NCI-H1930 (cell line): Measurements from ENCODE around the gene SAMD14.

Experiments
- DNase-seq, 2 experiments: peaks; one replicate each; lab custom pipeline; 2025; lab: John Stamatoyannopoulos, UW

The SAMD14 gene

DNA sequence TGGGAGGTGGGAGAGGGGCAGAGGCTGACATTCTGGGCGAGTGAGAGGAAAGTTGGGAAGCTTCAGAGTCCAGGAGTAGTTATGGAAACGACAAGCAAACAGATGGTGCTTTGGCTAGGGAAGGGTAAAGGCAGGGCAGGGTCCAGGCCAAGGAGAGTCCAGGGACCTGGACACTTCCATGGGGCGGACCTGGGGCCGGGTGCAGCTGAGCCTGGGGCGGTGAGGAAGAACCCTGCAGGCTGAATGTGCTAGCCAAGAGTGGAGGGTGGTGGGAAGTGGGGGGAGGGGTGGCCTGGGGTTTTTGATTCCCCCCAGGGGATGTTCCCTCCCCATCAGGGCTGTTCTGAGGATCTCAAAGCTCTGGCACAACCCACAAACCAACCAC, 17.9 kb upstream of the SAMD14 start:
- DNase-seq = no peak

- no peak for DNase-seq
These were observed 17.1 kb upstream of the SAMD14 start for GRCh38 chr17:50146927-50147665.

DNA sequence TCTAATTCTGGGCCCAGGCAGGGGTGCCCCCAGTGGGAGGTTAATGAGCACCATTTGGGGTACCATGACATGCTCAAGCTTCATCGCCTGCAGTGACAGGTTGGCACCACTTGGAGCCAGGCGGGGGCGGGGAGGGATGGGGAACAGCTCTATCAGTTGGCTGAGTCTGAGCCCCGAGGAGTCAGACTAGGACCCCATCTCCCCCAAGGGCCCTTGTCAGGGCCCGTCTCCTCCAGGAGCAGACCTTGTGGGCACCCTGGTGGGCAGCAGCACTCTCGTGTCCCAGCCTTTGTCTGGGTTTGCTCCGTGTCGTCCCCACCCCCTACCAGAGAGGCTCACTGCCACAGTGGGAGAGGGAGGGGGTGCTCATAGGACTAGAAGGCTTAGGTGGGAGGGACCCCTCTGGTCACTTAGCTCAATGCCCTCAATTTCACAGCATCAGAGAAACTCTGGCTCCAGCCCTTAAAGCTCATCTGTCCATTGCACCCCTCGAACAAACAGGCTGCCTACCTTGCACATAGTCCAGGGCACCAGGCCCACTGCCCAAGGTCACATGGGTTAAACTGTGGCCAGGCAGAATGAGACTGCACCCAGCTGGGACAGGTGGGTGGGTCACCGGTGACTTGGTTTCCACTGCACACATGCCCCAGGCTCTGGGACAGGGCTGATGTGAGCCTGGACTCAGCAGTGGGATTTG, 16.4 kb upstream of the SAMD14 start:
- DNase-seq = no peak

DNA sequence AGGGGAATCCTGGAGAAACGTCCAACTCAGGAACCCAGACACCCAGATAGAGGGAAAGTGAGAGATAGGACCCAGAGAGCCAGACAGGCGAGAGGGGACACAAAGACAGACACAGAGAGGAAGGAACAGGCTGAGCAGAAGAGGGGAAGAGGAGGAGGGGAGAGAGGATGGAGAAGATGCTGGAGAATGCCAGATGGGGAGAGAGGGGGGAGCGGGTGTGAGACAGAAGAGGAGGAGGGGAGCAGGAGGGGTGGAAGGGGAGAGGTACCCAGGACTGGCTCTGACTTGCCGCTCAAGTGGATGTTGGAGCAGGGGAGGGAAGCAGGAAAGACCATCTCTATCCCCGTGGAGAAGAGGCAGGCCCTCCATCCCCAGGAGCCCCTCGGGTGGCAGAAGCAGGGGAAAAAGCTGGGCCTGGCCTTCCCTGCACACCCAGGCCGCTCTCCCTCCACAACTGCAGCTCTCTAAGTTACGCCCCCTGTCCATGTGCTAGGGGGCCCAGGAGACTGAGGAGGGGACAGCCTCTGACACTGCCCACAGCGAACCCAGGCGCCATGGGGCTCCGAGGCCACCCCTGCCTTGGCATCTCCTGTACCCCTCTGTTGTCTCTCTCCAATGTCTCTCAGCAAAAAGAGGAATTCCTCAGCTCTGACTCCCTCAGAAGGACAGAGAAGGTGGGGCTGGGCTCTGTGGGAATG, 15.7 kb upstream of the SAMD14 start:
- no peak for DNase-seq

DNA sequence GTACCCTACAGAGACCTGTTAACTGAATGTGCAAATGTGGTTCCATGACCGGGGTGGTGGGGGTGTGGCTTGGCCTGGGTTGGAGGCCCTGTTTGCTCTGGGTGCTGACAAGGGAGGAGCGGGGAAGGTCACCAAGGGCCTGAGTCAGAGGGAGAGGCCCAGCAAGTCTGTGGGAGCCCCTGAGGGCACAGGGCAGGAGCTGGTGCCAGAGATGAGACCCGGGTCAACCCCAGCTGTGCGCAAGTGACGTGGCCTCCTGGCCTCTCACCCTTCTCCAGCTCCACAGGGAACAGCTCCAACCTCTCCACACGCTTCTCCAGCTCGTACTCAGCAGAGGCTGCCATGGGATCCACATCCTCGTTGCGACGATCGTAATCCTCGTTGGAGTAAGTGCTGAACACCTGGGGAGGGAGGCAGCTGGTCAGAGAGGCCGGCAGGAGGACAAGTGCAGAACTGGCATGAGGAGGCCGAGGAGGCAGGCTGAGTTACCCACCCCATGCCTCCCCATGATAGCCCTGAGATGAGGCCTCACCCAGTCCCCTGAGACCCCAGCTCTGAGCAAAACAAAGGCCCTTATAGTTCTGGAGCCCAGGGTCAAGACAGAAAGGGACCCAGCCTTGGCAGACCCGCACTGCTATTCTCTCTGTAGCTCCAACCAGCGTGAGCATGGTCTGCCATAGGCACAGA, 15.0 kb upstream of the SAMD14 start:
- DNase-seq = no peak

DNA sequence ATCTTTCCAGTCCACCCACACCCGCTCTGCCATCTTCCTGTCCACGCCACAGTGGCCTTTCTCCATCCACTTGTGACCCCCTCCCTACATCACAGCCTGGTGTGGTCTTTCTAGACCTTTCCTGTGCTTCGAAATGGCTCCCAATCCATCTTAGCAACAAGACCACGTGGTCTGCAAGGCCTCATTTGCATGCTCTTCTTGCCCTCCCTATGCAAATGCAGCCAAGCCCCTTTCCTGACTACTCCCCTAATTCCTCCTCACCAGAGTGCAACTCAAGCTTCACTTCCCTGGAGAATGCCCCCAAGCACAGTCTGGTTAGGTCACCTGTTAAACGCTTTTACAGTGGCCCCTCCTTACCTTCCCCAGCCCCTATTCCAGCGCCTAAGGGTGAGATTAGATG, 14.4 kb upstream of the SAMD14 start:
- no peak for DNase-seq

DNA sequence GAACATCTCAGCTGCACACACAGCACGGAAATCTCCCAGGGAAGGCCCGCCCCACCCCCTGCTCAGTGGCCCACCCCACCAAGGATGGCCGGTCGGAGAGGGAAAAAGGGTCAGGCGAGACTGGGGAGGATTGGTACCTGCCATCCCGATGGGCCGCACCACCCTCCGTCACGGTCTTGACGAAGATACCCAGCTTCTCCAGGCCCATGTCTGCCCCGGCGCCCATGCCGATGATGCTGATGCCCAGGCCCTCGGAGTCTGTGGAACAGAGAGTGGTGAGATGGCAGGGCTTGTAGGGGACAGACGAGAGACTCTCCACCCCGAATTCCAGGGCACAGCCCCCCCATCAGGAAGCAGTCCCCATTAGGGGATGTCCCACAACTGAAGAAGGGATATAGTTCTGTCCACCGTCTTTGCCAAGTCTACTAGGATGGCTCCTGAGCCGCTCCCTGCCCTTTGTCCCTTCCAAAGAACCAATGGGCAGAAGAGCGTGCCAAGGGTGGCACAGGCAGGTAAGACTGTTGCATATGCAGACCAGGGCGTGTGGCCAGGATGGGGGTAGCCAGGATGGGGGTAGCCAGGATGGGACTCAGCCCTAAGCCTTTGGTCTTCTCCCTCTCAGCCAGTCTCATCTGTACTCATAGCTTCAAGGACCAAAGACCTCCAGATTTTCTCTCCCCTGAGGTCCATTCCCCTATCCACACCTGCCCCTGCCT, 13.7 kb upstream of the SAMD14 start:
- no peak for DNase-seq

GRCh38 chr17:50141745-50142110, 11.8 kb upstream of the SAMD14 start:
- DNase-seq = no peak

DNA sequence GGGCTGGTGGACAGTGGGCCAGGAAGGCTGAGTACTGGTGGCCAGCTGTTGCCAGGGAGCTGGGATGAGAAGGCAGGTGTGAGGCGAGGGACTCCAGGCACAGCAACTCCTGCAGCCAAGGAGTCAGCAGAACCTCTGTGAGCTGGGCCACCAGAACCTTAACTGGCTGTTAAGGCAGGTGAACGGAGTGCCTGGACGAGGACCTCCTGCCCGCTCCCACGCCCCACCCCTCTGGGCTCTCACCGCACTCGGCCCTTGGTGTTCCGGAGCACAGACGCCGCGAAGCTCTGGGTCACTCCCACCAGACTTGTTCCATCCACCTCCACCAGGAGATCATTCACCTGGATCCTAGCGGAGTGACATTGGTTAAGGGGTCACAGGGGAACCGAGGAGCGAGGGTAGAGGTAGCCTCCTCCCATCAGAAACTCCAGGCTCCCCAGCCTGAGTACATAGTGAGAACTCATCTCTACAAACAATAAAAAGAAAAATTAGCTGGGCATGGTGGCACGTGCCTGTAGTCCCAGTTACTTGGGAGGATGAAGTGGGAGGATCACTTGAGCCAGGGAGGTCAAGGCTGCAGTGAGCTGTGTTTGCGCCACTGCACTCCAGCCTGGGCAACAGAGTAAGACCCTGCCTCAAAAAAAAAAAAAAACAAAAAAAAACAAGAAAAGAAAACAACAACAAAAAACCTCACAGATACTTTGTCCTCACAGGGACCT, 11.2 kb upstream of the SAMD14 start:
- DNase-seq = no peak

GRCh38 chr17:50139950-50140885, 10.3 kb upstream of the SAMD14 start:
- peak in 1 of 2 experiments; percentile 23 for DNase-seq

DNA sequence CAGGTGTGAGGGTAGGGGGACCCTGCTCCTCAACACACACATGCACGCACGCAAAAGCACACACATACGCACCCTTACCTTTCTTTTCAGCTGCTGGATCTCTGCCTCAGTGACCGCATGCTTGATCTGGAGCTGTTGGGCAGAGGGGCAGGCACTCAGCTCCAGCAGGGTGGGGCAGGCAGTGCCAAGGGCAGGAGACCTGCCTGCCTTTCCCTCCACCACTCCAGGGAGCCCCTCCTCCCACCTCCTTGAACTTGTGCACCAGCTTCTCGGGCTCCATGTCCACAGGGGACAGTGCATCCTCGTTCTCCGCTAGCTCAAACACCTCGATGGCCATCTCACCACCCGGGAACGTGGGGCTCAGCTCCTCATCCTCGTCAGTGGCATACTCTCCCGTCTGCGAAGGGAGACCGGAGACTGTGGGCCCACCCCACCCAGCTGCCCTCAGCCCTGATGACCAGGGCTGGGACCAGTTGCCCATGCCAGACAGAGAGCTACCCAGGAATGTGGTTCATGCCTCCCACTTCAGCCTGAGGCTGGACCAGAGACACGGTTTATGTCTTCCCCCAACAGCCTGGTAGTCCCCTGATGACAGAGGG, 9.3 kb upstream of the SAMD14 start:
- DNase-seq = no peak

GRCh38 chr17:50137042-50137441, 7.1 kb upstream of the SAMD14 start:
- no peak for DNase-seq

- no peak for DNase-seq
These were observed 6.2 kb upstream of the SAMD14 start for GRCh38 chr17:50136096-50136687.

DNA sequence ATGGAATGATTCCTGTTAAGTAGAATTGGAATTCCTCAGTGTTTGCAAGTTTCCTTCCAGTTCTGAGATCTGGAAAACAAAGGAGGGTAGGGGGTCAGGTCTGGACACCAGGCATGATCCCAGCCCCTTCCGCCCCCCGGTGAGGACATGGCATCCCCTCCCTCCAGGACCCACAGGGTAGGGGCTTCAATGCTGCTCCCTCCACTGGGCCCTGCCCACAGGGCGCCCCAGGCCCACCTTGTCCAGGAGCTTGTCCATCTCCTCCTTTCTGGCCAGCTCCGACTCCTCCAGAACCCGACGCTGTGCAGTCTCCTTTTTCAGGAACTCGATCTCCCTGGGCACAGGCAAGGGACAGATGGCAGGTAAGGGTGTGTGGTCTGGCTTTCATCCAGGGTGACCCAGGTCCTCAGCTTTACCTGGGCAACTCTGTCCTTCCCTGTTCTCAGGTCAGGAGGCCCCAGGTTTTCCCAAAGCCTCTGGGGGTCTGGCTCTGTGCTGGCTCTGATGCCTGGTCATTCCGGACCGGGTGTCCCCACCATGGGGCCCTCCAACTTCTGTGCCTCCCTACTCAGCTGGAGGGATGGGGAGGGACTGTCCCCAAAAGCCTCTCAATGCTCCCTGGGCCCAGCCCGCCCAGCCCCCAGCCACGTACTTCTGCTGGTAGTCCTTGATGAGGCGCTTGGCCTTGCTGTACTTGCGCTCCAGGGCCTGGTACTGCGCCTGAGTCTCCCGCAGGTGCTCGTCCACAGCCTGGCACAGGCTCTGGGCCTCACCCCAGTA, 5.5 kb upstream of the SAMD14 start:
- no peak for DNase-seq

- DNase-seq = no peak
These were observed 4.5 kb upstream of the SAMD14 start for GRCh38 chr17:50134206-50135110.

DNA sequence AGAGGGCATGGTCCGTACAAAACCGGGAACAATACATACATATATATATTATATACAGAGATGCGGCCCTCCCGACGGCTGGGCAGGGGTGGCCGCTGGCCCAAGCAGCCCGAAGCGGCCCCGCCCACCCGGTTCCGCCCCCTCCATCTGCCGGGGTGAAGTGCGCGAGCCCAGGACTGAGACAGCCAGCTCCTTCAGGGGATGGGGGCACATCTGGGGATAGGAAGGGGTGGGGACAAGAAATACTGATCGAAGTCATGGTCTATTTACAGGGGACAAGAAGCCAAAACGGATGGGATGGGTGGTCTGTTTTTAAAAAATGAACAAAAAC, 3.8 kb upstream of the SAMD14 start:
- DNase-seq = no peak

DNA sequence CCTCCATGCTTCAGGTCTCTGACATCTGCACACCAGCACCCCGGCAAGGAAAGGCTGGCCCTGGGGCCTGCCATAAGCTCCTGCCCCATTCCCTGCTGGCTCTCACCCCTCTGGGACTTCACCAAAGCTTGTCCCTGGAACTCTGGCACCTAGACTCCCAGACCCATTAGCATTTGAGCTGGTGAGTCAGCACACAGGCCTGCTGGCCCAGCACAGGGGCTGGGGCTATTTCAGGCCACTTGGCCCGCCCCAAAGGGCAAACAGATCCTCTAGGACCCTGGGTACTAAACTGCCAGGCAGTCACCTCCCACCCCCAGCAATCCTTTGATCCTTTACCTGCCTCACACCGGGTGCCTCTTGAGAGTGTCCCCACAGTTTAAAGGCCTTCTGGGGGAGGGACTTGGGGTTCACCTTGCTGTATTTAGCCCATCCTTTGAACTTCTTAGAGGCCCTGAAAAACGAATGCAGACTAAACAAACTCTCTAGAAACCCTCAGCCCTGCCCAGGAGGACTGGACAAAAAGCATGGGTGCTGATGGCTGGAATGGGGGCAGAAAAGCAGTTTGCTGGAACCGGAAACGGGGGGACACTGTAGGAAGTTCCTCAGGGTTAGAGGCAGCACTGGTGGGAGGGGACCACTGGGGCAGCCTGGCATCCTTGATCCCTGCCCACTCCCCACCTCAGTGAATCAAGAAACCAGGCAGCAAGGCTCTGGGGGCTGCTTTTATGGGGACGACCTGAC, 3.2 kb upstream of the SAMD14 start:
- no peak for DNase-seq
